Neural cell (in vitro differentiated cells): ENCODE data around the gene ROR1.

Experiments
- CTCF ChIP-seq: fragments of 450-650 bp; IDR thresholded peaks from 2 replicates; pipeline ENCODE4 v1.5.1; 2014; ENCODE audit warnings: antibody characterized with exemption, mild to moderate bottlenecking, moderate library complexity; ENCODE audit not compliant: poor library complexity, severe bottlenecking
- EP300 ChIP-seq: fragments of 450-650 bp; conservative IDR thresholded peaks from 2 replicates; pipeline ENCODE4 v1.6.1; 2014; ENCODE audit warnings: antibody characterized with exemption, mild to moderate bottlenecking, moderate library complexity; ENCODE audit not compliant: poor library complexity, severe bottlenecking
- MXI1 ChIP-seq: fragments of 450-650 bp; conservative IDR thresholded peaks from 2 replicates; pipeline ENCODE4 v1.6.1; 2014; ENCODE audit warnings: antibody characterized with exemption, mild to moderate bottlenecking; ENCODE audit not compliant: poor library complexity, severe bottlenecking
- POLR2AphosphoS5 ChIP-seq: IDR thresholded peaks from 2 replicates; pipeline ENCODE4 v1.6.1; 2012
- RAD21 ChIP-seq: fragments of 450-650 bp; conservative IDR thresholded peaks from 2 replicates; pipeline ENCODE4 v1.6.1; 2014; ENCODE audit warnings: antibody characterized with exemption, mild to moderate bottlenecking, moderate library complexity
- REST ChIP-seq: IDR thresholded peaks from 2 replicates; pipeline ENCODE4 v1.6.1; 2012; ENCODE audit warnings: borderline replicate concordance
- TAF1 ChIP-seq: IDR thresholded peaks from 2 replicates; pipeline ENCODE4 v1.6.1; 2012; ENCODE audit warnings: low read depth

- TF ChIP-seq CTCF (no peak), POLR2AphosphoS5 (no peak), EP300 (no peak), REST (no peak), MXI1 (no peak), TAF1 (no peak), RAD21 (no peak)
These were observed 201.7 kb downstream of the ROR1 start for GRCh38 chr1:63975481-63975880.
